Activated CD8-positive, alpha-beta memory T cell treated with anti-CD3 and anti-CD28 coated beads for 4 hours (primary cell): ENCODE results near the gene PGM2.
"Not testable (repeated sequence)": the region's sequence is repeated elsewhere in the genome, so short reads cannot be mapped to it uniquely, and the experiment has no call there.

ENCODE experiments used
- DNase-seq, 2 donors: peaks; one replicate each; pipeline ENCODE4 v3.0.0-alpha.2; 2020; ENCODE audit warnings: low read depth in 2 of 2

Gene PGM2

GRCh38 chr4:37826295-37827029, at the start of gene PGM2:
PGM2 (plus strand) TSS chr4:37826686; CDS start chr4:37826733, 47 bp downstream.
- DNase-seq: peak; percentile 82 to 84

- no peak for DNase-seq
Measured at GRCh38 chr4:37779896-37780295, 46.6 kb upstream of the PGM2 start.

GRCh38 chr4:37780444-37781130, 45.9 kb upstream of the PGM2 start:
- DNase-seq: peak in 1 of 2 donors; percentile 11

DNA sequence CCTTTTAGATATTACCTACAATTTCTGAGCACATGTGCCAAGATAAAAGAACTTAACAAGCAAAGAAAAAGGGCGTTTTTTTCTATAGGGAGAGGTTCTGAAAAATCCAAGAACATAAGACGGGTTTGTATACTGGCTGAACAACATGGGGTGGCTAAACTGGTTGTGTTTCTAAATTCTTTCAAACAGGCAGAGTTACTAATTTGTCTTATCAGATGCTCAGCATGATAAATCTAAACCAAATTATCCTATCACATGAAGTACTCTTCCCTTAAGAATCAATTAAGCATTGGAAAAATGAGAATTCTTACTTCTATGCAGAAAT, 45.4 kb upstream of the PGM2 start:
- no peak for DNase-seq

DNA sequence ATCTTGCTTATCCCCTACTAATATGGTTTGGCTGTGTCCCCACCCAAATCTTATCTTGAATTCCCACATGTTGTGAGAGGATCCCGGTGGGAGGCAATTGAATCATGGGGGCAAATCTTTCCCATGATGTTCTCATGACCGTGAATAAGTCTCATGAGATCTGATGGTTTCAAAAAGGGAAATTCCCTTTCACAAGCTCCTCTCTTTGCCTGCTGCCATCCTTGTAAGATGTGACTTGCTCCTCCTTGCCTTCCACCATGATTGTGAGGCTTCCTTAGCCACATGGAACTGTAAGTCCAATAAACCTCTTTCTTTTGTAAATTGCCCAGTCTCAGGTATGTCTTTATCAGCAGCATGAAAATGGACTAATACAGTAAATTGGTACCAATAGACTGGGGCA, 40.2 kb upstream of the PGM2 start:
- DNase-seq: not testable (repeated sequence)

- not testable (repeated sequence) for DNase-seq
Measured at GRCh38 chr4:37787883-37788460, 38.5 kb upstream of the PGM2 start.

DNA sequence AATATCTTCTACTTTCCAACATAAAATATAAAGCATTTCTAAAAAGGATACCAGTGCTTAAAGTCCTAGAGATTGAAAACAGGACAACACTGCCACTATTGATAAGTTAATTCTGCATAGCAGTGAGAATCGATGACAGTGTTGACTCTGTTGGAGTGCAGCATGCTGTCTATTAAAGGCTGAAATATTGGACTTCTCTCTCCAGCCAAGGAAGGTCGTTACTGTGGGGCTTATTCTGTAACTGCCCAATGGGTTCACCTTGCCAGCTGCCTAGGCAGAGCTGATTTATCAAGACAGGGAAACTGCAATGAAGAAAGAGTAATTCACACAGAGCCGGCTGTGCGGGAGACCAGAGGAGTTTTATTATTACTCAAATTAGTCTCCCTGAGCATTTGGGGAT, 37.7 kb upstream of the PGM2 start:
- no peak for DNase-seq

GRCh38 chr4:37792241-37792640, 34.2 kb upstream of the PGM2 start:
- DNase-seq: no peak

GRCh38 chr4:37793562-37793961, 32.9 kb upstream of the PGM2 start:
- no peak for DNase-seq

DNA sequence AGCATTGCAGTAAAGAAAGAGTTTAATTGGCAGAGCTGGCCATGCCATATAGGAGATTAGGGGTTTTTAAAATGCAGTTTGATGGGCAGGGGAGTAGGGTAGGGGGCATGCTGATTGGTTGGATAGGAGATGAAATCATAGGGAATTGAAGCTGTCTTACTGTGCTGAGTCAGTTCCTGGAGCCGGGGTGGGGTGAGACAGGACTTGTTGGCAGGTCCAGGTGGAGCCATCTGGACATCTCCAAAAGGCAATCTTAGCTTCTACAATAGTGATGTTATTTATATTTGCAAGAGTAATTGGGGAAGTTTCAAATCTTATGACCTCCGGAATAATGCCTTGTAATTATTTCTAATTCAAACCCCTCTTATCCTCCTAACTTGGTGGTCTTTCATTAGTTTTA, 32.4 kb upstream of the PGM2 start:
- no peak for DNase-seq

DNA sequence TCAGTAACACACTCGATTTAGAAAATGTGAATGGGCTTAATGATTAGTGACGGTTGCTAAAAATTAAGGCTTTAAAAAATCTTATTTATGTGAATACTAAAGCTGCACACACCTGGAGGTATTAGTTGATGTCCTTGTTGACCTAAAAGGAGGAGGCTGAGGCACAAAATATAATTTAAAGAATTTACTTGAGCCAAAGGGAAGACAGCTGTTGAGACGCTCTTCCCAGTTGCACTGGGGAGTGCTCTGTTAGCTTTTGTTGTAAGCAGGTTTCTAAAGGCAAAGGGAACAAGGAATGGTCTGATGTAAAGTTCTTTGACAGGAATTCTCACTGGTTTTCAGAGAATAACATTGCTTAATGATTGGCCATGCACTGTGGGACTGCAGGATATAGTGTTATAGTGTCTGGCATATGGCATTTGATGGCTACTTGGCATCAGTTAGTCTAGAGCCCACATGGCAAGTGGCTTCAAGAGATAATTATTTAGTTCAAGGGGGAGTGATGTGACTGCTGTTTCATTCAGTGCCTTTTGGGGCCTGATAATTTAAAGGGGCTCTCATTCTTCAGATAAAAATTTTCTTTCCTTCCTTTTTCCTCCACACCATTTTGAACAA, 30.8 kb upstream of the PGM2 start:
- no peak for DNase-seq

DNA sequence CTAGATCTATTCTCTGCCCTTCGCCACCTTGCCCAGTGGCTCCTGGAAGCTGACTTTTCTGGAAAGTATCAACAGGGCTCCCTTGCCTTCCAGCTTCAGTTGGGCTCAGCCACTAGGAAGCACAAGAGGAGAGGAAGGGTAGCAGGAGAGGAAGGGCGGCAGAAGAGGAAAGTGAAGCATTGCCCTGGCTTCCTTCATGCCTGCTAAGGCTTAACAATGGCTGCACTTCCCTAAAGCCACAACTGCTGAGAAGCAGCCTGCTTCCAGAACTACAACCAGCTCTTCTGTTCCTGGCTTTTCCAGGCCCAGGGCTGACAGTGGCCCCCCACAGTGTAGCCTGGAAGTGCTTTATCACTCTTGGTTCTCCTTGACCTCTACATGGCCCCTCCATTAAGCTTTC, 29.1 kb upstream of the PGM2 start:
- DNase-seq: no peak

DNA sequence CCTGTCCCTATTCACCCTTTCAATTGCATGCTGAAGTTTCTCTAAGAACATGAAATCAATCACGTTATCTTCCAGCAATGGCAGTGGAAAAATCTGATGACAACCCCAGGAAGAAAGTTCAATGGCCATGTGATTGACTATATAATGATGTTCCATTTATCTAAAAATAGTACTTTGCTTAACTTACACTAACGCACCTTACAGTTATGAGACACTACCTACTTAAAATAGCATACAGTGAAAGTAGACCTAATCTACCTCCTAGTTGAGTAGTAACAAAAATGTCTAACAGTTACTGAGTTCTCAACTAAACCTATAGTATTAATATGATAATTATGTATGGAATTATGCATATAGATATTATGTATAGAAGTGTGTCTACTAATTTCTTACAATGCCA, 28.6 kb upstream of the PGM2 start:
- no peak for DNase-seq

GRCh38 chr4:37798616-37799015, 27.9 kb upstream of the PGM2 start:
- no peak for DNase-seq

- DNase-seq: no peak
Measured at GRCh38 chr4:37799941-37800554, 26.4 kb upstream of the PGM2 start.

DNA sequence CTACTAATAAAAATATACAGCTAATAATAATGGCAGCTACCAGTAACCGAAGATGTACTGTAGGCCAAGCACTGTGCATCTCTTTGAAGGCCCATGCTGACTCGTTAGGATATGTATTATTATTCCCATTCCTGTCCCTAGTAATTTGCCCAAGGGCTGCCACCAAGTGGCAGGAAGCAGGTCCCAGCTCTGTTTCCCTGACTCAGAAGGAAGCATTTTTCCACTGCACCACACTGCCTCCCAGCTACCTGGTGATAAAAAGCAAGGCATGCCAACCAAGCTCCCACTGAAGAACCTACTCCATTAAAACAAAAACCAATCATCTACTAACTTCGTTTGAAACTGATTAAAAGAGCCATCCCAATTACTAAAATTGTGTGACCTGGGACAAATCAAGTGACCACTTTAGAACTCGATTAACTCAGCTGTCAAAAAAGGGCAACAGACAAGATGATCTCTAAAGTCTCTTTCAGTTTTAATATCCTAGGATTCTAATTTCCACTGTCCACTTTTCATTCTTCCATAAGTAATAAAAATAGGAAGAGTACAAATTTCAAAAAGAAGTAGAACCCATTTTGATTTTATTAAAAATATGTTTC, 24.3 kb upstream of the PGM2 start:
- no peak for DNase-seq

GRCh38 chr4:37803348-37803973, 23.0 kb upstream of the PGM2 start:
- no peak for DNase-seq

DNA sequence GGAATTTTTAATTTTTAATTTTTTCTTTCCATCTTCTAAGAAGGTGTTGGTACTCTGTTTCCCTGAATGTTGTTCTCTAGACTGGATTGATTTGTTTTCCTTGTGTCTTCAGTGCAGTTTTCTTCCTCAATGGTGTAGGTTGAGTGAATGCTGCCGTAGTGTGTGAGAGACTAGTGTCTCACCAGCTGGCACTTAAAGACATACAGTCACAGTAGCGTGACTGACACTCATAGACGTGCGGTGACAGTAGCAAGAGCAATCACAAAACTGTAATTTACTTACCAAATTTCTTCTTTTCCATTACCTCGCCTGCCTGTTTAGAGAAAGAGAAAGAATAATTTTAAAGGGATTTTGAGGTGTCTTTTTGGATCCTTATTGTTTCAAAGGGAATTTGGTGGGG, 21.4 kb upstream of the PGM2 start:
- no peak for DNase-seq

DNA sequence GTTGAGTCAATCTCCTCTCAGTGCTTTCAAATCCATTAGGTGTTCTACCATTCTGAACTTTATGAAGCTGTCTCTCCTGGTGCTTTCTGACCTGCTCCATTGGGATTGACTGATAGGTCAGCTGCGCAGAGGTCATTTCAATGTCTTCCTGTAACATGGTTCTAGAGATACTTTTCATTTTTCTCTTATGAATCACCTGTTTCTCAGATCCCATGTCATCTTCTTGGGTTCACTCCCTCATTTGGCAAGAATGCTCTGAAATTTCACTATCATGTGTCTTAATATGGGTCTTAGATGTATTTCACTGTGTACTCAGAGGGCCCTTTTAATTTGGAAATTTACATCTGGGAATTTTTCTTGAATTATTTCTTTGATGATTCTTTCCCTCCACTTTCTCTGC, 13.8 kb upstream of the PGM2 start:
- no peak for DNase-seq

DNA sequence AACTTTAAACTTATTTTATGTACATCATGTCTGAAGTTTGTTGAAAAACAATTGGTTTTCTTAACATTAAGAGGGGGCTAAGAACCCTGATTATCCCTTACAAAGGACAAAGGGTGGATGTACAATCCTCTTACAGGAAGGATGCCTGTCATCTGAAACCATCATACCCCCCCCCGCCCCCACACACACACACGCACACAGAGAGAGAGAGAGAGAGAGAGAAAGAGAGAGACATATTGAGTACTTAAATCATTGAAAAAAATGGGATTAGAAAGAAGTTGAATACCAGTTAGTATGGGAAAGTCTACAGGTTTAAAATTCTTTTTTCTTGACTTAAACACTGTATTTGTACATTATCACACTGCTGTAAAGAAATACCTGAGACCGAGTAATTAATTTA, 10.9 kb upstream of the PGM2 start:
- DNase-seq: no peak

GRCh38 chr4:37816006-37816405, 10.5 kb upstream of the PGM2 start:
- no peak for DNase-seq

- no peak for DNase-seq
Measured at GRCh38 chr4:37816719-37817118, 9.8 kb upstream of the PGM2 start.
